ENCODE measurements around the gene MMP23B.

GRCh38 chr1:1606232-1606631 is 25.7 kb upstream of the MMP23B start:
- TF ChIP-seq CTCF (IDR thresholded peaks at IDR 0.05) (no peak), POLR2A (IDR thresholded peaks at IDR 0.05) (no peak)

Data from esophagus squamous epithelium (tissue), 4 donors.